Measurements from ENCODE around the gene CLMP.

DNA sequence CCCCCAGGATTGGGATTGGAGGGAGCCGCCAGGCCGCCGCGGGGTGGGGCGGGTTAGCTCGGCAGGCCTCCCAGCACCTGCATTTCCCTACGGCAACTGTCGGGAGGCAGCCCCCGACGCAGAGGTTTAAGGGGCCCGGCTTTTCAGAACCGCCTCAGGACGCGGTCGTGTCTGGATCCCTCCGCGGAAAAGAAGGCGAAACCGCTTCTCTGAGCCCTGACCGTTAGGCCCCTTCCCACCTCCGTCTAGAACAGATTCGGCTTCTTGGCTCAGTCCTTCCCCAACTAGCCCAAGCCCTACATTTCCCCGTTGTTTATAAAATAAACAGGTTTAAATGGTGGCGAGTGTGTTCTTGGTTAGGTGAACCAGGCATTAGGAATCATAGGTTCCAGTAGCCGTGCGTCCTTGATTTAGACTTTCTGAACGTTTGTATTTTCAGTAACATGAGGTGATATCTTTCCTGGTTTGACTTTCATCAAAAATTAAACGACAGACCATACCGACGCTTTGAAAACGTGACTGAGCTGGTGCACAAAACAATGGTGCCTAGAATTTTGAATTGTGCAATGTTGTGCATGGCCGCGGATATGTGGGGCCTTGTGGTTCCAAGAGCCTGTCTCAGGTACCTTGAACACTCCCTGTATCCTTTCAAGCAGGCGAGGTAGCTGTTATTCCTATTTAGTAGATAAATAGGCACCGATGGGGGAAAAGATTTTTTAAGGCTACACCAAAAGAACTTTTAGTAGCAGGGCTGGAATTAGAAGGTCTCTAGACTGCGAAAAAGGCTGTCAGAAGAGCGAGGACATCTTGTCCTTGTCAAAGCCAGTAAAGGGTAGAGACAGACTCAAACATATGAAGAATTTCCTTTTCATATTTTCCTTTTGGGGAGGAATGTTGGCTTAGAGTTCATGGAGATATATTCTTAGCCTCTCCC is 131.9 kb downstream of the CLMP start:
- TF ChIP-seq, protein P1, sequence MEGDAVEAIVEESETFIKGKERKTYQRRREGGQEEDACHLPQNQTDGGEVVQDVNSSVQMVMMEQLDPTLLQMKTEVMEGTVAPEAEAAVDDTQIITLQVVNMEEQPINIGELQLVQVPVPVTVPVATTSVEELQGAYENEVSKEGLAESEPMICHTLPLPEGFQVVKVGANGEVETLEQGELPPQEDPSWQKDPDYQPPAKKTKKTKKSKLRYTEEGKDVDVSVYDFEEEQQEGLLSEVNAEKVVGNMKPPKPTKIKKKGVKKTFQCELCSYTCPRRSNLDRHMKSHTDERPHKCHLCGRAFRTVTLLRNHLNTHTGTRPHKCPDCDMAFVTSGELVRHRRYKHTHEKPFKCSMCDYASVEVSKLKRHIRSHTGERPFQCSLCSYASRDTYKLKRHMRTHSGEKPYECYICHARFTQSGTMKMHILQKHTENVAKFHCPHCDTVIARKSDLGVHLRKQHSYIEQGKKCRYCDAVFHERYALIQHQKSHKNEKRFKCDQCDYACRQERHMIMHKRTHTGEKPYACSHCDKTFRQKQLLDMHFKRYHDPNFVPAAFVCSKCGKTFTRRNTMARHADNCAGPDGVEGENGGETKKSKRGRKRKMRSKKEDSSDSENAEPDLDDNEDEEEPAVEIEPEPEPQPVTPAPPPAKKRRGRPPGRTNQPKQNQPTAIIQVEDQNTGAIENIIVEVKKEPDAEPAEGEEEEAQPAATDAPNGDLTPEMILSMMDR (IDR thresholded peaks at IDR 0.05), result peak in 1 of 7 experiments; percentile 14
- peak in 1 of 3 donors; percentile 12 for TF ChIP-seq POLR2A (IDR thresholded peaks at IDR 0.05)

Measured in body of pancreas (tissue), 4 donors.